Stimulated activated CD8-positive, alpha-beta memory T cell treated with anti-CD3 and anti-CD28 coated beads, Interleukin-4, amount 100 ng/mL, for 4 hours (primary cell): Measurements from ENCODE around the gene FPR1.
A peak's percentile ranks its signal among the peaks of the same experiment; 100 is the strongest.

Source experiments
- DNase-seq, 2 donors: peaks; one replicate each; pipeline ENCODE4 v3.0.0-alpha.2; 2020; ENCODE audit warnings: low read depth in 2 of 2, low spot score in 1 of 2

Gene FPR1

DNA sequence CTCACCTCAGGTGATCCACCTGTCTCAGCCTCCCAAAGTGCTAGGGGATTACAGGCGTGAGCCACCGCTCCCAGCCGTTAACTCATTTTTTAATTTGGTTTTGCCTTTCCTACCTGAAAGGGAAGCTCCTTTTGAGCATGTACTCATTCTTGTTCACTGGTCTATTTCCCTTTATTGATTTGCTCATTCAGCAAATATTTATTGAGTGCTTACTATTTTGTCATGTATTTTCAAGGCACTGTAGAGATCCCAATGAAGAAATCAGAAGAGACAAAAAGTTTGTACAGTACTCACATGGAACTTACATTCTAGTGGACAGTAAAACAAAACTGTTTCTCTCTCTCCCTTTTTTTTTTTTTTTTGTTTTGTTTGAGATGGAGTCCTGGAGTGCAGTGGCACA, 44.8 kb downstream of the FPR1 start:
- no peak for DNase-seq

DNA sequence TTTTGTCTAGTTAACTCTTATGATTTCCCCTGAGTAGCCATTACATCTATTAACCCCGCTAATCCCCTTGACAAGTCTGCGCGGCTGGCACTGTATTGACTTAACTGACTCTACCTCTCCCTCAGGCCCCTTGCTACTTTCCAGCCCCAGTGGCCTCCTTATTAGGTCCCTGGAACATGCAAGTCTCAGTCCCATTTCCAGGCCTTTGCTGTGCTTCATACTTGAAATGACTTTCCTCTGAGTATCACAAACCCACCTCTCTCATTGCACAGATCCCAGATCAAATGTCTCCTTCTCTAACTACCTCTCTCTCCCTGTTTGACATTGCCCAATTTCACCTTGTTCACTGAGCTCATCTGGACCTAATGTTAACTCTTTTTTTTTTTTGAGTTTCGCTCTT, 45.4 kb downstream of the FPR1 start:
- DNase-seq = no peak

GRCh38 chr19:51704626-51705025, 47.1 kb downstream of the FPR1 start:
- no peak for DNase-seq

DNA sequence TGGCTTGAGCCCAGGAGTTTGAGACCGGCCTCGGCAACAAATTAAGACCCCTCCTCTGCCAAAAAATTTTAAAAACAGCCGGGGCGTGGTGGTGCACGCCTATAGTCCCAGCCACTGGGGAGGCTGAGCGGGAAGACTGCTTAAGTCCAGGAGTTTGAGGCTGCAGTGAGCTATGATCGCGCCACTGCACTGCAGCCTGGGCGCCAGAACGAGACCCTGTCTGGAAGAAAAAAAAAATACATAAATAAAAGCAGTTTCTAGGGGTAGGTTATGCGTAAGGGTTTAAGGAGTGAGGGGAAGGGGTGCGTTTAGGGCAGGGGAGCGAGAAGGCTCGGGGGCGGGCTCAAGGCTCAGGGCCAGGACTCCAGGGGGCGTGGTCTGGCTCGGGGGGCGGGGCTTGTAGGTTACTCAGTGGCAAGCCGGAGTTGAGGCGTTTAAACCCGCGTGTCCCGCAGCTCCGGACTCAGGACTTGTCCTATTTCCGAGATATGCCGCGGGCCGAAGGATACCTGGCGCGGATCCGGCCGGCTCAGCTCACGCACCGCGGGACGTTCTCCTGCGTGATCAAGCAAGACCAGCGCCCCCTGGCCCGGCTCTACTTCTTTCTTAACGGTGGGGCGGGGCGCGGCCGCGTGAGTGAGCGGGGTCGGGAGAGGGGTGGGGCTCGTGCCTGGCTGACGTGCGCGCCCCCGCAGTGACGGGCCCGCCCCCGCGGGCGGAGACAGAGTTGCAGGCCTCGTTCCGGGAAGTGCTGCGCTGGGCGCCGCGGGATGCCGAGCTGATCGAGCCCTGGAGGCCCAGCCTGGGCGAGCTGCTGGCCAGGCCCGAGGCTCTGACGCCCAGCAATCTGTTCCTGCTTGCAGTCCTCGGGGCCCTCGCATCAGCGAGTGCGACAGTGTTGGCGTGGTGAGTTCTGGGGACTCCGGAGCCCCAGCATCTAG, 47.8 kb downstream of the FPR1 start:
- DNase-seq = peak; percentile 92 to 94

DNA sequence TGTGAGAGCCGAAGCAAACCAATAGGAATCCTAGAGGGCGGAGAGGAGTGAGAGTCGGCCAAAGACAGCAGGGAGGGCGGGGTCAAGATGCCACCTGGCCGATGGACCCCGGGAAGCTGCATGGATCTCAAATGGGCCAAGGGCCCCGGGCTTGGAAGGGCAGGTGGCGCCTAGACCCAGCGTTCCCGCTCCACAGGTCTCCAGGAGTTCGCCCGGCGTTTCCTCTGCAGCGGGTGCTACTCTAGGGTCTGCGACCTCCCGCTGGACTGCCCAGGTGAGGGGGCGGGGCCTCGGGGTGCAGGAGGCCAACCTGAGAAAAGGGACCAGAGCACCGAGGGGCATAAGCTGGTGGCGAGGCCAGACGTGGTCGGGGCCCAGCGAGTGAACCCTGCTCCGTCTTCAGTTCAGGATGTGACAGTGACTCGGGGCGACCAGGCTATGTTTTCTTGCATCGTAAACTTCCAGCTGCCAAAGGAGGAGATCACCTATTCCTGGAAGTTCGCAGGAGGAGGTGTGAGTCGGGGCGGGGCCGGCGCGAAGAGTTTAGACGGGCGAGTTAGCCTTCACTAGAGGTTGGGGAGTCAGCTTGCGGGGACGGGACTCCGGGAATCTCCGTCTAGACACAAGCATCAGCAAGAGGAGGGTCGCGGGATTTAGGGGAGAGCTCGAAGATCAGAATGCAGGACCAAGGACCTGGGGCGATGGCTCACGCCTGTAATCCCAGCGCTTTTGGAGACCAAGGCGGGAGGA, 48.7 kb downstream of the FPR1 start:
- no peak for DNase-seq

GRCh38 chr19:51702103-51702824, 49.4 kb downstream of the FPR1 start:
- no peak for DNase-seq

GRCh38 chr19:51701468-51702100, 50.1 kb downstream of the FPR1 start:
- no peak for DNase-seq

- no peak for DNase-seq
Observed at GRCh38 chr19:51699170-51699569, 52.5 kb downstream of the FPR1 start.

DNA sequence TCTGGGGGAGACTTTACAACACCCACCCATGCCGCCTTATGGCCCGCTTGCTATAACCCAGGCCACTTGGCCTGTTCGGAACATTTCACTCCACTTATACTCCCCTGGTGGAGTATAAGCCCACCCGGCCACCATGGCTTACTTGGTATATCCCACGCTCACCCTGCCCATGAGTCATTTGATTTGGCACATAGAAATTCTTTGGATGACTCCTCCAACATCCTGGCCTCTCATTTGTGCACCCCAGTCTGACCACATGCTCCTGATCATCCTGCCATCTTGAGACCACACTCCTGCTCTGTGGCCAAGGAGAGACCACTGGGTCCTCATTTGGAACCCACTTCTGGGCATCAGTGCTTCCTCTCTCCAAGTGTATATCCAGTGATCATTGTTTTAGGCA, 53.4 kb downstream of the FPR1 start:
- DNase-seq = no peak

DNA sequence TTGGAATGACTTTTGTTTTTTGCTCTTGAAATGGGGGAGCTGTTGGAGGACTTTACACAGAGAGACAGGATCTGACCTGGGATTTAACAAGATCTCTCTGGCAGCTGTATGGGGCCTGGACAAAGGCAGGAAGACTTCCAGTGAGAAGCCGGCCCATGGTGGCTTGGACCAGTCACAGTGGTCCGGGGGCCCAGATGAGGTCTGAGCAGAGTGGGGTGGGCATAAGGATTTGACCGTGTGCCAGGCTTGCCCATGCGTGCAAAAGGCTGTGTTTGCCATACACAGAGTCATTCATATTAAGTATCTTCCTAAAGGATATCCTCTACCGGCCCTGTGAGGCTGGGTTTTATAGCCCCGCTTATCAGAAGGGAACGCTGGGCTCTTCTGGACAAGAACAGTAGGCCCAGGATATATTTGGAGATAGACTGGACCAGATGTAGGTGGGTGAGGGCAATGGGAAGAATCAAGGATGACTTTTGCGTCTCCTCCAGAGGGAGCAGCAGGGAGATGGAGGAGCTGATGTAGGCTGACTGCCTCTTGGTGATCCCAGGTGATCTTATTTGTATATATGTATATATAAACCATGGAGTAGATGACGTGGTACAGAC, 54.4 kb downstream of the FPR1 start:
- DNase-seq = no peak

DNA sequence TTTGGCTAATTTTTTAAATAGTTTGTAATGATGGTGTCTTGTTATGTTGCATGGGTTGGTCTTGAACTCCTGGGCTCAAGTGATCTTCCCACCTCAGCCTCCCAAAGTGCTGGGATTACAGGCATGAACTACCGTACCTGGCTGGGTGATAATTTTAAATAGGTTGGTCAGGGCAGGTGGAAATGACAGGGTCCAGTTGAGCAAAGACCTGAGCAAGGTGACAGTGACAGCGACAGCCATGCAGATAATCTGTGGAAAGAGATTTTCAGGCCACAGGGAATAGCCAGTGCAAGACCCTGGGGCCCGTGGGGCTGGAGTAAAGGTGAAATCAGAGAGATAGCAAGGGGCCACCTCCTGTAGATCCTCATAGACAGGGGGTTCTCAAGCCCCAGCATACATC, 55.1 kb downstream of the FPR1 start:
- no peak for DNase-seq
